Spinal cord (tissue), 10 donors: ENCODE data around the gene ZNF441. TPM values are rescaled to one million over a fixed set of nuclear protein-coding genes. Genes with fewer than 3 reads are reported as not detected.
A peak's percentile ranks its signal among the peaks of the same experiment; 100 is the strongest.

ENCODE experiments used
- DNase-seq, 6 donors: peaks; one replicate each; pipeline versions ENCODE4 v3.0.0 to v3.0.0-alpha.2; 2013 to 2015; ENCODE audit warnings: low spot score in 6 of 6, low read depth in 4 of 6
- H3K27ac ChIP-seq: one replicate; pipeline ENCODE4 v1.5.1; 2013; ENCODE audit warnings: low read depth, low read length, control low read depth
- H3K27me3 ChIP-seq: one replicate; pipeline ENCODE4 v1.6.1; 2013; ENCODE audit warnings: low read length; ENCODE audit not compliant: control insufficient read depth, insufficient read depth
- H3K36me3 ChIP-seq: one replicate; pipeline ENCODE4 v1.6.1; 2013; ENCODE audit warnings: low read length; ENCODE audit not compliant: control insufficient read depth, insufficient read depth
- H3K4me1 ChIP-seq: one replicate; pipeline ENCODE4 v1.6.1; 2013; ENCODE audit warnings: low read length; ENCODE audit not compliant: control insufficient read depth, insufficient read depth
- H3K4me3 ChIP-seq: one replicate; pipeline ENCODE4 v1.5.1; 2013; ENCODE audit warnings: low read depth, low read length, control low read depth
- H3K9me3 ChIP-seq: one replicate; pipeline ENCODE4 v1.6.1; 2013; ENCODE audit warnings: low read length; ENCODE audit not compliant: control insufficient read depth, insufficient read depth
- WGBS: methylation state at CpG from one replicate; pipeline ENCODE4 v1.1.5; 2013; ENCODE audit warnings: missing lambda C conversion rate; ENCODE audit not compliant: insufficient coverage; 5-methylcytosine and 5-hydroxymethylcytosine counted together
- long read RNA-seq, 4 donors: transcript quantifications; one replicate each; lab custom pipeline, GENCODE V29; 2026
- polyA plus RNA-seq, 2 donors: library from polyadenylated mRNA; unstranded; fragments of 120-200 nt; gene quantifications; one replicate each; pipeline ENCODE4 v1.2.1, GENCODE V29; 2013; ENCODE audit not compliant: insufficient read length in 2 of 2
- total RNA-seq, 2 donors: library from RNA; depleted of rRNA in 1 of 2; stranded (reverse); fragments of 120-200 nt in 1 of 2; fragments of >200 nt in 1 of 2; gene quantifications; one replicate each; pipeline versions ENCODE4 v1.2.3 to v1.2.4, GENCODE V29; 2013 to 2014
- donor health status: healthy.

The ZNF441 gene
- 10 to 100 TPM; 23.4 to 38.5 TPM for total RNA-seq
- 10 to 100 TPM; 10.7 to 13.0 TPM for polyA plus RNA-seq
- long read RNA-seq, donor 1, full-length matches to known transcripts, result 3 of 13 reads
- long read RNA-seq, donor 1, partial matches to known transcripts, result 10 of 13 reads
- long read RNA-seq, donor 1, other reads (novel, unspliced or antisense), result 0 of 13 reads
- long read RNA-seq, donor 2, full-length matches to known transcripts, result 1 of 1 reads
- long read RNA-seq, donor 2, partial matches to known transcripts, result 0 of 1 reads
- long read RNA-seq, donor 2, other reads (novel, unspliced or antisense), result 0 of 1 reads
- long read RNA-seq, donor 3, result 0 reads
- long read RNA-seq, donor 4, full-length matches to known transcripts, result 4 of 4 reads
- long read RNA-seq, donor 4, partial matches to known transcripts, result 0 of 4 reads
- long read RNA-seq, donor 4, other reads (novel, unspliced or antisense), result 0 of 4 reads

GRCh38 chr19:11766597-11767591, at the start of gene ZNF441:
ZNF441 (plus strand) TSS chr19:11767000; CDS start chr19:11767194, 194 bp downstream.
- Histone ChIP-seq H3K4me3 (peak within 1 kb of the TSS; percentile 89), H3K27me3 (no peaks in the 10 kb centered on the region), H3K4me1 (peaks cover 17% of the 10 kb centered on the region), H3K36me3 (peaks cover 2% of the 10 kb centered on the region), H3K9me3 (peaks cover 3% of the 10 kb centered on the region), H3K27ac (peak within 1 kb of the TSS; percentile 96)
- peak; percentile 88 to 98 (median 94) for DNase-seq
- WGBS, result 0% methylated on average over 59 of the region's 61 CpGs

DNA sequence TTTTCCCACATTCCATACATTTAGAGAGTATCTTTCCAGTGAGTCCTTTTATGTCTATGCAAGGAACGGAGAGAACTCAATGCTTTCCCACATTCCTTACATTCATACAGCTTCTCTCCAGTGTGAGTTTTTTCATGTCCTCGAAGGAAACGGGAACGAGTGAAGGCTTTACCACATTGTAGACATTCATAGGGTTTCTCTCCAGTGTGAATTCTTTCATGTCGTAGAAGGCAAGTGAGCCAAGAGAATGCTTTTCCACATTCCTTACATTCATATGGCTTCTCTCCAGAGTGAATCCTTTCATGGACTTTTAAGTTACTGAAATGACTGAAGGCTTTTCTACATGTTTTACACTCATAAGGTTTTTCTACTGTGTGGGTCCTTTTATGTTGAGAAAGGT, 45.1 kb upstream of the ZNF441 start:
- Histone ChIP-seq H3K27me3 (no peaks in the 10 kb centered on the region), H3K4me3 (no peak overlapping the region), H3K36me3 (peaks cover 9% of the 10 kb centered on the region), H3K27ac (no peak overlapping the region), H3K4me1 (no peaks in the 10 kb centered on the region), H3K9me3 (peaks cover 12% of the 10 kb centered on the region)
- no peak for DNase-seq
- no CpG with 5 or more reads among the region's 5 CpGs for WGBS

GRCh38 chr19:11722414-11722813, 44.4 kb upstream of the ZNF441 start:
- WGBS, result 100% methylated on average over 4 of the region's 10 CpGs
- no peak overlapping the region for H3K4me3 ChIP-seq
- no peaks in the 10 kb centered on the region for H3K4me1 ChIP-seq
- H3K27me3 ChIP-seq, result no peaks in the 10 kb centered on the region
- H3K27ac ChIP-seq, result no peak overlapping the region
- peaks cover 9% of the 10 kb centered on the region for H3K36me3 ChIP-seq
- H3K9me3 ChIP-seq, result peaks cover 12% of the 10 kb centered on the region
- no peak for DNase-seq

- no peak for DNase-seq
- Histone ChIP-seq H3K27me3 (no peaks in the 10 kb centered on the region), H3K4me3 (no peak overlapping the region), H3K36me3 (peaks cover 4% of the 10 kb centered on the region), H3K27ac (no peak overlapping the region), H3K4me1 (no peaks in the 10 kb centered on the region), H3K9me3 (no peaks in the 10 kb centered on the region)
- WGBS, result 100% methylated on average over 2 of the region's 4 CpGs
Measured at GRCh38 chr19:11729586-11729985, 37.2 kb upstream of the ZNF441 start.

- peaks cover 21% of the 10 kb centered on the region for H3K4me1 ChIP-seq
- no peak for DNase-seq
- H3K4me3 ChIP-seq, result no peak overlapping the region
- no peaks in the 10 kb centered on the region for H3K27me3 ChIP-seq
- no peak overlapping the region for H3K27ac ChIP-seq
- no CpG with 5 or more reads among the region's 1 CpG for whole genome bisulfite sequencing
- peaks cover 4% of the 10 kb centered on the region for H3K36me3 ChIP-seq
- no peaks in the 10 kb centered on the region for H3K9me3 ChIP-seq
Measured at GRCh38 chr19:11735375-11735774, 31.4 kb upstream of the ZNF441 start.

GRCh38 chr19:11736696-11737095, 30.1 kb upstream of the ZNF441 start:
- H3K27me3 ChIP-seq, result no peaks in the 10 kb centered on the region
- 0% methylated on average over 1 of the region's 2 CpGs for WGBS
- peak in 2 of 6 donors; percentile 4 to 19 for DNase-seq

GRCh38 chr19:11737964-11738745, 28.6 kb upstream of the ZNF441 start:
- peak in 4 of 6 donors; percentile 2 to 52 (median 15) for DNase-seq
- peaks cover 21% of the 10 kb centered on the region for H3K4me1 ChIP-seq
- H3K27ac ChIP-seq, result peak overlapping the region; percentile 95
- H3K27me3 ChIP-seq, result no peaks in the 10 kb centered on the region
- peak overlapping the region; percentile 84 for H3K4me3 ChIP-seq
- no peaks in the 10 kb centered on the region for H3K36me3 ChIP-seq
- 0% methylated on average over 52 of the region's 52 CpGs for WGBS
- H3K9me3 ChIP-seq, result no peaks in the 10 kb centered on the region

More at GRCh38 chr19:11736696-11737095, 30.1 kb upstream of the ZNF441 start:
- H3K36me3 ChIP-seq, result no peaks in the 10 kb centered on the region
- H3K4me3 ChIP-seq, result no peak overlapping the region
- H3K27ac ChIP-seq, result no peak overlapping the region
- H3K4me1 ChIP-seq, result peaks cover 21% of the 10 kb centered on the region
- no peaks in the 10 kb centered on the region for H3K9me3 ChIP-seq

- H3K9me3 ChIP-seq, result no peaks in the 10 kb centered on the region
- H3K4me1 ChIP-seq, result peaks cover 21% of the 10 kb centered on the region
- peak; percentile 96 to 100 (median 99) for DNase-seq
- no peaks in the 10 kb centered on the region for H3K27me3 ChIP-seq
- peak within 1 kb of the TSS; percentile 95 for H3K27ac ChIP-seq
- H3K4me3 ChIP-seq, result peak within 1 kb of the TSS; percentile 84
- WGBS, result 0% methylated on average over 31 of the region's 35 CpGs
- no peaks in the 10 kb centered on the region for H3K36me3 ChIP-seq
Measured at GRCh38 chr19:11738746-11739620, 27.8 kb upstream of the ZNF441 start, which contains the start of gene ZNF823. ZNF823 (minus strand) TSS chr19:11738946; CDS start chr19:11738819, 127 bp downstream.
